ENCODE results near the gene NDUFAF5. TPM values are rescaled to one million over a fixed set of nuclear protein-coding genes. Genes with fewer than 3 reads are reported as not detected.
"Not testable (repeated sequence)": the region's sequence is repeated elsewhere in the genome, so short reads cannot be mapped to it uniquely, and the experiment has no call there.

The NDUFAF5 gene
- total RNA-seq, 1 experiment from 2014 or later = 31.8 TPM

- H3K36me3 Mint-ChIP-seq = peaks cover 68% of the 10 kb centered on the region
- H3K9me3 Mint-ChIP-seq = peaks cover 26% of the 10 kb centered on the region
- H3K27ac Mint-ChIP-seq; H3K4me1 Mint-ChIP-seq; H3K4me3 Mint-ChIP-seq; H3K27me3 Mint-ChIP-seq (ENCODE audit: low read depth); DNase-seq (ENCODE audit: low spot score); CTCF ChIA-PET; ATAC-seq: not testable (repeated sequence)
- TF ChIP-seq ZNF121 (CRISPR knock-in tag; IDR thresholded peaks at IDR 0.05) = peak; percentile 64; the same call in 1 of the 2 replicates
- POLR2A ChIA-PET = interaction anchor here (0.6 kb wide), 1 partner anchor 69 kb away, joined by 3 read pairs; no protein-coding TSS in a partner anchor
Measured at GRCh38 chr20:13738187-13738586, 46.6 kb upstream of the NDUFAF5 start.

GRCh38 chr20:13739731-13740649 lies 44.8 kb upstream of the NDUFAF5 start:
- ATAC-seq = no peak
- H3K27ac Mint-ChIP-seq = no peak overlapping the region
- ChIA-PET CTCF (interaction anchor here (1.4 kb wide), 1 partner anchor 194 kb away, joined by 5 read pairs; no protein-coding TSS in a partner anchor), POLR2A (no interaction called here)
- no peak for DNase-seq (ENCODE audit: low spot score)
- H3K4me3 Mint-ChIP-seq = no peak overlapping the region
- no peaks in the 10 kb centered on the region for H3K4me1 Mint-ChIP-seq
- peaks cover 22% of the 10 kb centered on the region for H3K9me3 Mint-ChIP-seq
- peaks cover 58% of the 10 kb centered on the region for H3K36me3 Mint-ChIP-seq
- no peaks in the 10 kb centered on the region for H3K27me3 Mint-ChIP-seq (ENCODE audit: low read depth)
- TF ChIP-seq GTF2I (CRISPR knock-in tag; conservative IDR thresholded peaks at IDR 0.05) (peak; percentile 63; the same call in 1 of the 2 replicates), GRHL2 (CRISPR knock-in tag; IDR thresholded peaks at IDR 0.05; ENCODE audit: insufficient replicate concordance, severe bottlenecking) (no peak), TP53 (CRISPR knock-in tag; IDR thresholded peaks at IDR 0.05) (no peak)

- peaks cover 58% of the 10 kb centered on the region for H3K36me3 Mint-ChIP-seq
- no peak overlapping the region for H3K27ac Mint-ChIP-seq
- peaks cover 22% of the 10 kb centered on the region for H3K9me3 Mint-ChIP-seq
- no peaks in the 10 kb centered on the region for H3K4me1 Mint-ChIP-seq
- no peaks in the 10 kb centered on the region for H3K27me3 Mint-ChIP-seq (ENCODE audit: low read depth)
- DNase-seq (ENCODE audit: low spot score) (no peak), ATAC-seq (no peak)
- CTCF ChIA-PET = no interaction called here
- H3K4me3 Mint-ChIP-seq = no peak overlapping the region
- POLR2A ChIA-PET = no interaction called here
- no peak for TF ChIP-seq RELA (CRISPR knock-in tag; IDR thresholded peaks at IDR 0.05; ENCODE audit: borderline replicate concordance)
- no peak for TF ChIP-seq ZSCAN18 (CRISPR knock-in tag; IDR thresholded peaks at IDR 0.05)
- TF ChIP-seq RORB (CRISPR knock-in tag; IDR thresholded peaks at IDR 0.05) = no peak
- no peak for TF ChIP-seq TCF7 (CRISPR knock-in tag; IDR thresholded peaks at IDR 0.05; ENCODE audit: low read depth)
- no peak for TF ChIP-seq ZNF263 (CRISPR knock-in tag; IDR thresholded peaks at IDR 0.05; ENCODE audit: low read depth)
- TF ChIP-seq USF2 (CRISPR knock-in tag; IDR thresholded peaks at IDR 0.05) = no peak
- TF ChIP-seq IRF1 (CRISPR knock-in tag; IDR thresholded peaks at IDR 0.05) = no peak
- no peak for TF ChIP-seq JUN (CRISPR knock-in tag; IDR thresholded peaks at IDR 0.05)
- TF ChIP-seq AFF4 (CRISPR knock-in tag; IDR thresholded peaks at IDR 0.05; ENCODE audit: borderline replicate concordance) = no peak
- no peak for TF ChIP-seq TEAD4 (CRISPR knock-in tag; IDR thresholded peaks at IDR 0.05)
- no peak for TF ChIP-seq EMX1 (CRISPR knock-in tag; IDR thresholded peaks at IDR 0.05)
- no peak for TF ChIP-seq ESRRA (CRISPR knock-in tag; IDR thresholded peaks at IDR 0.05; ENCODE audit: borderline replicate concordance)
- TF ChIP-seq ZNF138 (CRISPR knock-in tag; conservative IDR thresholded peaks at IDR 0.05) = no peak
- no peak for TF ChIP-seq MAX (CRISPR knock-in tag; IDR thresholded peaks at IDR 0.05)
- no peak for TF ChIP-seq ZMAT4 (CRISPR knock-in tag; IDR thresholded peaks at IDR 0.05)
- TF ChIP-seq OVOL2 (CRISPR knock-in tag; IDR thresholded peaks at IDR 0.05; ENCODE audit: borderline replicate concordance) = no peak
- no peak for TF ChIP-seq STAT6 (CRISPR knock-in tag; conservative IDR thresholded peaks at IDR 0.05; ENCODE audit: low read depth)
Measured at GRCh38 chr20:13741879-13742278, 42.9 kb upstream of the NDUFAF5 start.
